Skeletal muscle satellite cell (primary cell): Measurements from ENCODE around the gene PAXX.

Experiments
- H3K27me3 ChIP-seq: 2 replicates; pipeline ENCODE4 v1.7.0; 2013; ENCODE audit warnings: low read length; ENCODE audit not compliant: control insufficient read depth, insufficient read depth
- H3K36me3 ChIP-seq: 2 replicates; pipeline ENCODE4 v1.7.0; 2013; ENCODE audit warnings: mild to moderate bottlenecking, control low read depth, low read length; ENCODE audit not compliant: insufficient read depth
- H3K4me1 ChIP-seq: 2 replicates; pipeline ENCODE4 v1.7.0; 2013; ENCODE audit warnings: low read length; ENCODE audit not compliant: control insufficient read depth, insufficient read depth
- H3K4me2 ChIP-seq: 2 replicates; pipeline ENCODE4 v1.7.0; 2013; ENCODE audit warnings: mild to moderate bottlenecking, low read length
- H3K4me3 ChIP-seq: 2 replicates; pipeline ENCODE4 v1.7.0; 2013; ENCODE audit warnings: low read length
- H3K9ac ChIP-seq: 2 replicates; pipeline ENCODE4 v1.7.0; 2013; ENCODE audit warnings: mild to moderate bottlenecking, low read depth, low read length, moderate library complexity
- H3K9me3 ChIP-seq: replicated peaks from 2 replicates; pipeline ENCODE4 v1.7.0; 2013; ENCODE audit warnings: mild to moderate bottlenecking, control low read depth, low read length

The PAXX gene

DNA sequence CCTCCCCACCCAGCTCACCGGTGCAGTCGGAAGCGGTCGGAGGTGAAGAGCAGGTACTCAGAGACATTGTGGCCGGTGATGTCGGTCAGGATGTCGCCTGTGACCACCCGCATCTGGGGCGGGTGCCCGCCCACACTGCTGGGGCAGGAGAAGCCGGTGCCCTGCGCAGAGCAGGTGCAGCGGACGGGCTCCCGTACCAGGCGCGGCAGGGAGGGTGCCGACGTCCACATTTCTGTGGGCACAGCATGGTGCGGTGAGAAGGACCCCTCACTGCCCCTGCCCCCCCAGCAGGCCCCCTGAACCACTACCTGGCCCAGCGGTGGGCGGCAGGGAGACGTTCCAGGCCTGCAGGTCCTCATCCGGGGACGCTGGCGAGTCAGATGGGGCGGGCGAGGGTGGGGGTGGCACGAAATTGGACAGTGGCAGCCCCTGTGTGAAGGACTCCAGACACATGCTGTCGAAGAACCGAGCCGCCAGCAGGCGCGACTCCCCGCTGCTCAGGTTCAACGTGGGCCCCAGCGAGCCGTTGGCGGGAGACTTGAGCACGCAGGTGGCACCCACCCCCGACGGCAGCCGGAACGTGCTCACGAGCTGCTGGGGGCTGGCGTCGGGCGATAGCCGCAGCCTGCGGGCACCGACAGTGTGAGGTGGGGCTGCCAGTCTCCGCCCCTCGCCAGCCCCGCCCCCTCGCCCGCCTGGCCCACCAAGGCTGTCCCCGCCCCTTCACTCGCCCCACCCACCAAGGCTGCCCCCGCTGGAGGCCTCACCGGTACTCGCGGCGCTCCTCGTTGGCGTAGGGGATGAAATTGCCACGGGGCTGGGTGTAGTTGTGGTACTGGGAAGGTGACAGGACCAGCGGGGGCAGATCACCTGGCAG is 20.7 kb downstream of the PAXX start:
- no peaks in the 10 kb centered on the region for H3K4me1 ChIP-seq
- peaks cover 12% of the 10 kb centered on the region for H3K36me3 ChIP-seq
- H3K4me2 ChIP-seq: no peak overlapping the region
- H3K9me3 ChIP-seq: no peaks in the 10 kb centered on the region
- no peak overlapping the region for H3K9ac ChIP-seq
- no peaks in the 10 kb centered on the region for H3K27me3 ChIP-seq
- no peak overlapping the region for H3K4me3 ChIP-seq

DNA sequence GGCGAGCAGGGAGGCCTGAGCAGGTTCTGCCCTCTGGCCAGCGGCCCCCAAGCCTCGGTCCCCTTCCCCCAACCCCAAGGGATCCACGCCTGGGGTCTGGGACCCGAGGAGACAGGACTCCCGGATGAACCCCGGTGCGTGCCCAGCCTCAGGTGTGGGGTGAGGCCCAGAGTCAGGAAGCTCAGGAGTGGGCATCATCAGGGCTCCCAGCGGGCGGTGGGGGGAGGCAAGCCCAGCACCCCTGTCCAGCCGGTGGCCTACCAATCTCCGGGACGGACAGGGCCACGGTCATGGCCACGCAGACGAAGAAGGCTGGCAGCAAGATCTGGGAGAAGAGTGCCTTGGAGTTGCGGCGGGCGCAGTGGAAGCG is 21.3 kb downstream of the PAXX start:
- H3K4me3 ChIP-seq: no peak overlapping the region
- H3K27me3 ChIP-seq: no peaks in the 10 kb centered on the region
- H3K4me1 ChIP-seq: no peaks in the 10 kb centered on the region
- H3K9me3 ChIP-seq: no peaks in the 10 kb centered on the region
- H3K9ac ChIP-seq: no peak overlapping the region
- H3K36me3 ChIP-seq: peaks cover 12% of the 10 kb centered on the region
- H3K4me2 ChIP-seq: no peak overlapping the region

DNA sequence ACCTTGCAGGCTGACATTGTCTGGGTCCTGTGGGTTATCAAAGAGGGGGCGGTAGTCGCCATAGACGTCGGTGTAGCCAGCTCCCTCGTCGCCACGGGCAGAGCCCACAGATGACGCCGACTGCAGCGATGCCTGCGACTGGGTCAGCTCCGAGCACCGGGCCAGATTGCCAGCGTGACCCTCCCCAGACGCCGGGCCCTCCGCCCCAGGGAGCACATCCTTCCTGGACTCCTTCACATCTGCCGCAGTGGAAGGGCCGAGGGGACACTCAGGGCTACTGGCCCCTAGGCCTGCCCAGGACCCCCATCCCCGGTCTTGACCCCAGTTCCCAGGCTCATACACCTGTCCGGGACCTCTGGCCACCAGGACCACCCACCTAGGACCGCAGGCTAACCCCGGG is 21.9 kb downstream of the PAXX start:
- no peak overlapping the region for H3K9ac ChIP-seq
- no peaks in the 10 kb centered on the region for H3K4me1 ChIP-seq
- no peaks in the 10 kb centered on the region for H3K9me3 ChIP-seq
- no peak overlapping the region for H3K4me2 ChIP-seq
- peaks cover 12% of the 10 kb centered on the region for H3K36me3 ChIP-seq
- H3K4me3 ChIP-seq: no peak overlapping the region
- no peaks in the 10 kb centered on the region for H3K27me3 ChIP-seq

DNA sequence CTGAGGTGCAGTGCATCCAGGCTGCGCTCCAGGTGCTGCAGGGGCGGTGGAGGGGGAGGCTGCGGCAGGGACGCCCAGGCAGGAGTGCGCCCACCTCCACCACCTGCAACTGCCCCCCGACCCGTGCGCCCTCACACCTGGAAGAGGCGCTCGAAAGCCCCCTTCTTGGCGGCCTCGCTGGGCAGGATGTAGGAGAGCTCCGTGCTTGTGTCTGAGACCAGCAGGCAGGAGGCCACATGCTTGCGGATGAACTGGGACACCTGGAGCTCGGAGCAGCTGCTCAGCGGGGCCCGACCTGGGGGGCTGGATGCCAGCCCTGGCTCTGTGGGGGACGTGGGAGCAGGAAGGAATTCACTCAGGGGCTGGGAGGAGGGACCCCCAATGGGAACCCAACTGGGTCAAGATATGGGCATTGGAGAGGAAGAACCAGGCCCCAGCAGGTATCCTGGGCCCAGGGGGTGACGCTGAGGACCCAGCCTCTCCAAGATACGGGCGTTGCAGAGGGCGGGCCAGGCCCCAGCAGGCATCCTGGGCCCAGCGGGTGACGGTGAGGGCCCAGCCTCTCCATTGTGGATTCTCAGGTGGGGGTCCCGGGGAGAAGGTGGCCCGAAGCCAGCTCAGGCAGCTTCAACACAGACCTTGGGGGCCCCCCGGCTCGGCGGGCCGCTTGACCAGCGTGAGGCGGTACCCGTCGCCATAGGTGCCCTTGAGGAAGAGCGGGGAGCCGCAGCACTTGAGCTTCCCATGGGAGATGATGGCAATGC is 22.7 kb downstream of the PAXX start:
- no peak overlapping the region for H3K4me2 ChIP-seq

DNA sequence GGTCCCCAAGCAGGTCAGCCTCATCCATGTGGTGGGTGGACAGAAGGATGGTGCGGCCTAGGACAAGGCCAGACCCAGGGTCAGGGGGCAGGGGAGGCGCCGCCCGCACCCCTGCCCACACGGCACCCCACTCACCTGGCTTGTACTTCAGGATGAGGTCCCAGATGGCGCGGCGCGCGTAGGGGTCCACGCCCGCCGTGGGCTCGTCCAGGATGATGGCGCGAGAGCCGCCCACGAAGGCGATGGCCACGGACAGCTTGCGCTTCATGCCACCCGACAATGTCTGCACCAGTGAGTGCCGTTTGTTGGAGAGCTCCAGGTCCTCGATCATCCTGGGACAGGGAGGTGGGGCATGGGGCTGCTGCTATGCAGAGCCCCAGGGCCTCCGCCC is 23.3 kb downstream of the PAXX start:
- H3K36me3 ChIP-seq: peaks cover 9% of the 10 kb centered on the region
- no peak overlapping the region for H3K4me3 ChIP-seq
- H3K4me2 ChIP-seq: no peak overlapping the region
- no peaks in the 10 kb centered on the region for H3K27me3 ChIP-seq
- no peaks in the 10 kb centered on the region for H3K9me3 ChIP-seq
- H3K9ac ChIP-seq: no peak overlapping the region
- no peaks in the 10 kb centered on the region for H3K4me1 ChIP-seq

More for the DNA sequence above, 22.7 kb downstream of the PAXX start:
- Histone ChIP-seq H3K9ac (no peak overlapping the region), H3K36me3 (peaks cover 9% of the 10 kb centered on the region), H3K4me1 (no peaks in the 10 kb centered on the region), H3K9me3 (no peaks in the 10 kb centered on the region), H3K4me3 (no peak overlapping the region), H3K27me3 (no peaks in the 10 kb centered on the region)

DNA sequence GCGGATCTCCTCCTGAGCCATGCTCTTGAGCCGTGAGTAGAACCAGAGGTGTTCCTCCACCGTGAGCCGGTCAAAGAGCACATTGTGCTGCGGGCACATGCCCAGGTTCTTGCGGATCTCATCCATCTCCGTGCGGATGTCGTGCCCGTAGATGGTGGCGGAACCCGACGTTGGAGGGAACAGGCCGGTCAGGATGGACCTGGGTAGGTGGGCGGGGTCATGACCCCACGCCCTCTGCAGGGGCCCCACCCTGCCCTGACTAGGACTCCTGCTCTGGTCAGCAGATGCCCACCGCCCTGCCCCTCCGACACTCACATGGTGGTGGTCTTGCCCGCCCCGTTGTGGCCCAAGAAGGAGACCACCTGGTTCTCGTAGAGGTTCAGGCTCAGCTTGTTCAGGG is 23.8 kb downstream of the PAXX start:
- peaks cover 9% of the 10 kb centered on the region for H3K36me3 ChIP-seq
- no peak overlapping the region for H3K4me2 ChIP-seq

DNA sequence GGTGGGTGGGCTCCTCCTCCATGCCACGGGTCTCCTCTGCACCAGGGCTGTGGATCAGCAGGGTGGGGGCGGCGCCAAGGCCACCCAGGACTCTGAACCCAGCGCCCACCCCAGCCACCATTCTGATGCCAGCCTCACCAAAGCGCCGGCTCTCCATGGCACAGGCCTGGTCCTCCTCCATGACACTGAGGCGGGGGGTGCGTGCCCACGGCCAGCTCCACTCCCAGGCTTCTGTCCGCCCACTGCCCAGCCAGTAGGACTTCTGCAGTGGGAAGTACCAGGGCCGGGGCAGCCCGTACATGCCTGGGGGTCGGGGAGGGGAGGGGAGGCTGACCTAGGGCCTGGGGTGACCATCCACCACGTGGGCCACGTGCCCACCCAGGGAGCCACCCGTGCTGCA is 24.2 kb downstream of the PAXX start:
- H3K36me3 ChIP-seq: peaks cover 9% of the 10 kb centered on the region

More for the DNA sequence above, 23.8 kb downstream of the PAXX start:
- Histone ChIP-seq H3K4me3 (no peak overlapping the region), H3K4me1 (no peaks in the 10 kb centered on the region), H3K27me3 (no peaks in the 10 kb centered on the region), H3K9me3 (no peaks in the 10 kb centered on the region), H3K9ac (no peak overlapping the region)

DNA sequence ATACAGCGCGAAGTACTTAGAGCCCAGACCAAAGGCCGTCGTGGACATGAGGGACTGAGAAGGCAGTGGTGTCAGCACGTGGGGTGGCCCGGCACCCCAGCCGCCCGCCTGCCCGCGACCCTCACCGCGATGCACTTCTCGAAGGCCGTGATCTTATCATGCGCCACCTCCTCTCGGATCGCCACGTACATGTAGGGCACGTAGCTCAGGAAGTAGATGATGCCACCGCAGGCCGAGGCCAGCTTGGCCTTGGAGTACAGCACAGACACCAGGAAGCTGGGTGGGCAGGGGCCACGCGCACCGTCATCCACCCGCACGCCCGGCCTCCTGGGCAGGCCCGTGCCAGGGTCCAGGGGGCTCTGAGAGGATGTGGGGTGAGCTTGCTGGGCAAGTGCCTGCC is 24.8 kb downstream of the PAXX start:
- H3K27me3 ChIP-seq: no peaks in the 10 kb centered on the region
- no peaks in the 10 kb centered on the region for H3K4me1 ChIP-seq
- H3K4me2 ChIP-seq: no peak overlapping the region
- H3K36me3 ChIP-seq: peaks cover 9% of the 10 kb centered on the region
- H3K4me3 ChIP-seq: no peak overlapping the region
- no peak overlapping the region for H3K9ac ChIP-seq
- H3K9me3 ChIP-seq: no peaks in the 10 kb centered on the region

More for the DNA sequence above, 24.2 kb downstream of the PAXX start:
- no peak overlapping the region for H3K9ac ChIP-seq
- no peaks in the 10 kb centered on the region for H3K27me3 ChIP-seq
- H3K9me3 ChIP-seq: no peaks in the 10 kb centered on the region
- no peak overlapping the region for H3K4me3 ChIP-seq
- no peak overlapping the region for H3K4me2 ChIP-seq
- no peaks in the 10 kb centered on the region for H3K4me1 ChIP-seq

DNA sequence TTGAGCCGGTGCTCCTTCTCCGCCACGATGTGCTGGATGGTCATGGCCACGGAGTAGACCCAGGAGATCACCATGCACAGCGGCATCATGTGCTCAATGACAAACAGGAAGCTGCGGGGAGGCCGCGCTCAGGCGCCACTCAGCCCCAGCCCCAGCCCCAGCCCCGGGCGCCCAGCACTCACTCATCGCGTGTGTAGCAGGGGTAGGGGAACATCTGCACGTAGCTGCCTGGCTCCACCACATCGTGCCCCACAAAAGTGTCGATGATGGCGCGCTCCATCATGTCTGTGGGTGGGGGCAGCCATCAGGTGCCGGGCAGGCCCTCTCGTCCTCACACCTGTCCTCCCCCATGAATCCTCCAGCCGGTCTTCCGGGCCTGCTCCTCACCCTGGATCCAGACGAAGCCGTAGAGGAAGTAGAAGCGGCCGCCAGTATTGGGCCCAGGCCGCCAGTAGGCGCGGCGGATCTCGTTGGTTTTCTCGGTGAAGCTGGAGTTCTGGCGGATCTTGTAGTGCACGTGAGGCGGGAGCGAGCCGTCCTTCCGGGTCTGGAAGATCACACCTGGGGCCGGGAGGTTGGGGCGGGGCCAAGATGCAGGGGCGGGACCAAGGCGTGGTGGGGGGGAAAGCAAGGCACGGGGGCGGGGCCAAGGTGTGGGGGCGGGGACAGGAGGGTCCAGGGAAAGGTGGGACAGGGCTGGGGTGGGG is 25.7 kb downstream of the PAXX start:
- H3K4me1 ChIP-seq: peaks cover 2% of the 10 kb centered on the region
- peaks cover 9% of the 10 kb centered on the region for H3K36me3 ChIP-seq
- no peak overlapping the region for H3K4me2 ChIP-seq
- no peaks in the 10 kb centered on the region for H3K27me3 ChIP-seq
- H3K9me3 ChIP-seq: no peaks in the 10 kb centered on the region
- H3K9ac ChIP-seq: no peak overlapping the region
- H3K4me3 ChIP-seq: no peak overlapping the region

DNA sequence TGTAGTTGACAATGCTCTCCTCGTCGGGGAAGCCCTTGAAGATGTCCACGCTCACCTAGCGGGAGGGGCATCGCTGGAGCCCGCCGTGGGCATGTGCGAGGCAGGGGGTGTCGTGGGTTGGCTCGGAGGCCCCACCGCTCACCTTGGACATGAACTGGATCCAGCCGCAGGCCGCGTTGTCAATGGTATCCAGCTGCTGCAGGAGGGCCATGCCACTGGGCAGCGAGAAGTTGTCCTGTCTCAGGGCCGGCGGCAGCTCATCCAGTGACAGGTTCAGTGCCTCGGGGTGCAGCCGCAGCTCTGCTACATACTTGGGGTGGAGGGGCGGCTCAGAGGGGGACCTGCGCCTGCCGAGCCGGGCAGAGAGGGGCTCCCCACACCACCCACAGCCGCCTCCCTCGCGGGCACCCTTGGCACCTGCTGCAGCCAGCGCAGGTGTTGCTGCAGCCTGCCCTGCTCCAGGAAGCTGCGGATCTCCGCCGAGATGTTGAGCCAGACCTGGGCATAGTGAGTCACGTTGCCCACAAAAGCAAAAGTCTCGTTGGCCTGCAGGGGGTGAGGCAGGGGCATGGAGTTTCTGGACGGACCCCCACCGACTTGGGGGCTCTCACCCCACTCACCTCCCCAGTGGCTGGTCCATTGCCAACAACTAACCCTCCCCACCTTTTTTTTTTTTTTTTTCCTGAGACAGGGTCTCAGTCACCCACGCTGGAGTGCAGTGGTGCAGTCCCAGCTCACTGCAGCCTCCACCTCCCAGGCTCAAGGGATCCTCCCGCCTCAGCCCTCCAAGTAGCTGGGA is 26.7 kb downstream of the PAXX start:
- peaks cover 9% of the 10 kb centered on the region for H3K36me3 ChIP-seq
- no peaks in the 10 kb centered on the region for H3K9me3 ChIP-seq
- H3K4me3 ChIP-seq: no peak overlapping the region
- no peaks in the 10 kb centered on the region for H3K27me3 ChIP-seq
- H3K4me1 ChIP-seq: peaks cover 10% of the 10 kb centered on the region
- no peak overlapping the region for H3K9ac ChIP-seq
- no peak overlapping the region for H3K4me2 ChIP-seq
